ENCODE measurements around the gene SMARCD3.

Gene SMARCD3

DNA sequence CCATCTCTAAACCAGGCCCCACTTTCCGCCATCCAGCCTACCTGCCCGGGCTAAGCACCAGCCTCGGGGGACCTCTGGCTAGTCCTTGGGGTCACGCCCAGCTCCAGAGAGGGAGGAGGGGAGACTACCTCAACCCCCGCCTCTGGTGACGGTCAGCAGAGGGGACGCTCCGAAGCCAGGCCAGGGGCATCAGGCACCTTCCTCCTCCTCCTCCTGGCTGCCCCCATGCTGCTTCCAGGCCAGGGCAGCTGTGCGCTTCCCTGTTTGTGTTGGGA, 4.0 kb upstream of the SMARCD3 start:
- TF ChIP-seq, protein P1, sequence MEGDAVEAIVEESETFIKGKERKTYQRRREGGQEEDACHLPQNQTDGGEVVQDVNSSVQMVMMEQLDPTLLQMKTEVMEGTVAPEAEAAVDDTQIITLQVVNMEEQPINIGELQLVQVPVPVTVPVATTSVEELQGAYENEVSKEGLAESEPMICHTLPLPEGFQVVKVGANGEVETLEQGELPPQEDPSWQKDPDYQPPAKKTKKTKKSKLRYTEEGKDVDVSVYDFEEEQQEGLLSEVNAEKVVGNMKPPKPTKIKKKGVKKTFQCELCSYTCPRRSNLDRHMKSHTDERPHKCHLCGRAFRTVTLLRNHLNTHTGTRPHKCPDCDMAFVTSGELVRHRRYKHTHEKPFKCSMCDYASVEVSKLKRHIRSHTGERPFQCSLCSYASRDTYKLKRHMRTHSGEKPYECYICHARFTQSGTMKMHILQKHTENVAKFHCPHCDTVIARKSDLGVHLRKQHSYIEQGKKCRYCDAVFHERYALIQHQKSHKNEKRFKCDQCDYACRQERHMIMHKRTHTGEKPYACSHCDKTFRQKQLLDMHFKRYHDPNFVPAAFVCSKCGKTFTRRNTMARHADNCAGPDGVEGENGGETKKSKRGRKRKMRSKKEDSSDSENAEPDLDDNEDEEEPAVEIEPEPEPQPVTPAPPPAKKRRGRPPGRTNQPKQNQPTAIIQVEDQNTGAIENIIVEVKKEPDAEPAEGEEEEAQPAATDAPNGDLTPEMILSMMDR (IDR thresholded peaks at IDR 0.05; ENCODE audit: low read depth, low read length), result no peak
- peak overlapping the region; percentile 67 for H3K4me3 ChIP-seq (ENCODE audit: low read depth, low read length)

DNA sequence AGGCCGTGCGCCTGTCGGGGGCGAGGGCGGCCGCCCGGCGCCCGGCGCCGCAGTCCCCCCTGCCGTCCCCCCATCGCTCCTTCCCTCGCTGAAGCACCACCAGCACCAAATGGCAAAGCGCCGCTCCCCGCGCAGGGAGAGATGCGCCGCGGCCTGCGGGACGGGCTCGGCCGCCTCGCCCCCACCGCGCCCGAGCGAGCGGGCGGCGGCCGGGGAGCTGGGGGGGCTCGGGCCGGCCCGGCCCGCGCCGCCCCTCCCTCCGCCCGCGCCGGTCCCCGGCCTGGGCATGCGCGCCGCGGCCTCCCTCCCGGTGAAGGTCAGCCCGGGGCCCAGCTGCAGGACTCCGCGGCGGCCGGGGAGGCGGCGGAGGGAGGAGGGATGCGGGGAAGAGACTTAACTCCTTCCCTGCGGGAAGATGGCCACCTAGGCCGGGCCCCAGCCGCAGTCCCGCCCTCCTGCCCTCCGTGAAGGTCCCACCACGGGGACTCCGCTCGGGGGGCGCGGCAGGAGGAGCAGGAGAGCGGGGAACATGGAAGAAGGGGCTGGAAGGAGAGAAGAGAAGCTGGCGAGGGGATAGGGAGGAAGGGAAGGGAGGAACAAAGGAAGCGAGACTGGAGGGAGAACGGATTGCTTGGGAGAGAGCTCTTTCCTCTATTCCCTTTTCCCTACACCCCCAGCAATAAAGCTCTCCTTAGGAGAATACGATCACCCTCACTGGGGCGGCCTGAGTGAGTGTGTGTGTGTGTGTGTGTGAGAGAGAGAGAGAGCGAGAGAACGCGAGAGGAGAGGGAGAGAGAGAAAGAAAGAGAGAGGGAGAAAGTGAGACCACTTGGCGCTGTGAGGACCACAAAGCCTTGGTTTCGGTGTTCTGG, 3.4 kb upstream of the SMARCD3 start:
- TF ChIP-seq, protein P1 (IDR thresholded peaks at IDR 0.05; ENCODE audit: low read depth, low read length), result no peak
- peak overlapping the region; percentile 67 for H3K4me3 ChIP-seq (ENCODE audit: low read depth, low read length)

DNA sequence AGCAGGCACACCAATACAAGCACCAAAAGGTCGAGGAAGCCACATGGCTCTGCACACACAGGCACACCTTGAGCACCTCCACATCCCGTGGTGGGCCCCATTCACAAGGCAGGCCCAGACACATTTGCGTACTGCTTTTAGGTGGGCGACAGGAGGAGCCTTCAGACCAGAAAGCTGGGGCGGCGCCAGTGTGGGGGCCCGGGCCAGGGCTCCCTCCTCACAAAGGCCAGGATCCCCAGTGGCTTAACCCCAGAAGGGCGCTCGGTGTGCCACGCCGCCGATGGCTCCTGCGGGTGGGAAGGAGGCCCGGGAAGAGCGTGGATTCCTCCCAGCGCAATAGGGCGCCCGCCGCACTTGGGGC, 2.8 kb upstream of the SMARCD3 start:
- peak overlapping the region; percentile 53 for H3K4me3 ChIP-seq (ENCODE audit: low read depth, low read length)
- TF ChIP-seq, protein P1 (IDR thresholded peaks at IDR 0.05; ENCODE audit: low read depth, low read length), result no peak

DNA sequence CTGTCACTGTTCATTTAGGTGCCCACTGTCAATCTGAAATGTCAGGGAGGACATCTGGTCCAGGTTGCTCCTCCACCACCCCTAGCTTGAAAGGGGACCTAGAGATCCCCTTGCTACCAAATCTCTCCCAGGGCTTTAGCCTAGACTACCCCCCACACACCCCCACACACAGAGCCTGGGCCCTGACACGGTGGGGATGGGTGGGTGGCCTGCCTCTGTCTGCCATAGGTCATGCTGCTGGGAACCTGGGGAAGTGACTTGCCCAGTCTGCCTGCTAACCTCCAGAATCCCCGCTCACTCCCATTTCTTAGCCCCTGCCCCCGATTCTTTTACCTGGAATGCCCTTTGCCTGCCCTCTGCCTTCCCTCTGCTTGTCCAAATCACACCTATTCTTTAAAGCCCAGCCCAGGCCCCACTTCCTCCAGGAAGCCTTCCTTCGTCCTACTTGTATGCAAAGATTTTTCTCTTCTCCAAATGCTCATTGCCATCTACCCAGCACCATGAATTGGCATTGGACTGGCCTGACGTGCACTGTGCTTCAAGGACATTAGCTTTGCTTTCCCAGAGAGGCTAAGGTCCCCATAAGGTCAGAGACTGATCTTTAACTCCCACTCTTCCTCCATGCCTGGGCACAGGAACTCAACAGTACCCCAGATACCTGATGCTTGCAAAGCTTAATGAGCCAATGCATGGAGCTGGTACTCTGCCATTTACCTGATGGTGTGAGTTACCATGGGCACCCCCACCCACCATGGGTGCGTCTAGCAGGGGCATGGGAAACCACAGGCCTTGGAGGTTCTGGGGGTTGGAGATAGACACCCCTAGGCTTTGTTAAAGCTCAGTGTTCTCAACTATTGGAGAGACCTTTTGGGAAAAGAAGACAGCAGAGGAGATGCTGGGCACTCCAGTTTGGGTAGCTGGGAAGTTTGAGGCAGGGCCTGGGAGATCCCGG, 2.0 kb upstream of the SMARCD3 start:
- no peak overlapping the region for H3K4me3 ChIP-seq (ENCODE audit: low read depth, low read length)

DNA sequence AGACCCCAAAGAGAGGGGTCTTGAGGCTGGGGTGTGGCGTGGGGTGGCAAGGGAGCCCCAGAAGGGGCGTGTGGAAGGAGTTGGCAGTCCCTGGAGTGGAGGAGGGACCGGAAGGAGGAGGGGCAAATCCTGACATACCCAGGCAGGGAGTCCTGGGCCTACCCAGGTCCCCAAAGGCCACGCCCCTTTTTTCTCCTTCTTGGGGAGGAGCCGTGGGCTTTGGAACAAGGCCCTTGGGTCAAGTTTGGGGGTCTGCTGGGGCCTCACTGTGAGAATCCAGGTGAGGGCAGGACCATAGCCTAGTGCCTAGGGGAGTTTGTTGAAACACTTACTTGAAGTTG, 1.2 kb upstream of the SMARCD3 start:
- H3K4me3 ChIP-seq (ENCODE audit: low read depth, low read length), result no peak overlapping the region
- TF ChIP-seq, protein P1 (IDR thresholded peaks at IDR 0.05; ENCODE audit: low read depth, low read length), result no peak

More for the DNA sequence above, 2.0 kb upstream of the SMARCD3 start:
- TF ChIP-seq, protein P1 (IDR thresholded peaks at IDR 0.05; ENCODE audit: low read depth, low read length), result no peak

DNA sequence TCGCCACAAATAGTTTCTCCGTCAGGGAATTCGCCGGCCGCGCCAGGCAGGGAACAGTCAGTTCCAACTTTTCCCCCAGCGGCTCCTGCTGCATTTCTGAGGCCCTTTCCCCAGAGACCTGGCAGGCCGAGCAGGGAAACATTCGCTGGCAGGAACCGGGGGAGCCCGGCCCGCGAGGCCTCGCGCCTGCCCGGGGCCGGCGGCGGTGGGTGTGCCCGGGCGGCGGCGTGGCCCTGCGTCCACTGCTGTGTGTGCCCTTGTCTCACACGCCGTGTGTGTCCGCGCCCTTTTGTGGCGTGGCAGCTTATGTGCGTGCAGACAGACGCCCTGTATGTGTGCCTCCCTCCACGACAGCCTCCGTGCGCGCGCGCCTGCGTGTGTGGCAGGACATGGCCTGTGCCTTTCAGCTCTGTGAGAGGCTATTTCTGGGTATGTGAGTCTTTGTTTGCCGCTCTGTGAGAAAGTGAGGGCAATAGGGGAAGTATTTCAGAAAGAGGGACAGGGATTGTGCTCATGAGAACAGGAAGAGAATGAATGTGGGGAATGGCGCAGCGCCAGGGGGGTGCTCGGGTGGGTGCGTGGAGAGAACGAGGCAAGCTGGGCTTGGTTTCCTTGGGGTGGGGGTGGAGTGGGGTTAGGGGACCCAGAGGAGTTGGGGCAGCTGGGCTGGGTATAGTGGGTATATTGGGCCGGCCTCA, 689 bp upstream of the SMARCD3 start:
- TF ChIP-seq, protein P1 (IDR thresholded peaks at IDR 0.05; ENCODE audit: low read depth, low read length), result no peak
- H3K4me3 ChIP-seq (ENCODE audit: low read depth, low read length), result peak overlapping the region; percentile 74
